ENCODE data around the gene GCK.

DNA sequence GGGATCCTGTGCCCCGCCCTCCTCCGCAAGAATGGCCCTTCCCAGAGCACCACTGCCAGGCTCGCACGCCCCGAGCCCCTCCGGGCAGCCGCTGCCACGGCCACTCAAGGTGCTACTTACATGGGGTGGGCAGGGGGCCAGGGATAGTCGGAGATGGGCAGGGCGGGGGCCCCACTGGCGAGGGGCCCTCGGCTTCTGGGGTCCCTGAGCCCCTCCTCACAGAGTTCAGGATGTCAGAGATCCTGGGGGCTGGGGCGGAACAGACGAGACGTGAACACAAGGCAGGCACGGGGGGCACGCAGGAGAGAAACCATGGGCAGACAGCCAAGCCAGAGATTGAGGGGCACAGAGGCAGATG lies 37.1 kb upstream of the GCK start:
- TF ChIP-seq, protein P1, sequence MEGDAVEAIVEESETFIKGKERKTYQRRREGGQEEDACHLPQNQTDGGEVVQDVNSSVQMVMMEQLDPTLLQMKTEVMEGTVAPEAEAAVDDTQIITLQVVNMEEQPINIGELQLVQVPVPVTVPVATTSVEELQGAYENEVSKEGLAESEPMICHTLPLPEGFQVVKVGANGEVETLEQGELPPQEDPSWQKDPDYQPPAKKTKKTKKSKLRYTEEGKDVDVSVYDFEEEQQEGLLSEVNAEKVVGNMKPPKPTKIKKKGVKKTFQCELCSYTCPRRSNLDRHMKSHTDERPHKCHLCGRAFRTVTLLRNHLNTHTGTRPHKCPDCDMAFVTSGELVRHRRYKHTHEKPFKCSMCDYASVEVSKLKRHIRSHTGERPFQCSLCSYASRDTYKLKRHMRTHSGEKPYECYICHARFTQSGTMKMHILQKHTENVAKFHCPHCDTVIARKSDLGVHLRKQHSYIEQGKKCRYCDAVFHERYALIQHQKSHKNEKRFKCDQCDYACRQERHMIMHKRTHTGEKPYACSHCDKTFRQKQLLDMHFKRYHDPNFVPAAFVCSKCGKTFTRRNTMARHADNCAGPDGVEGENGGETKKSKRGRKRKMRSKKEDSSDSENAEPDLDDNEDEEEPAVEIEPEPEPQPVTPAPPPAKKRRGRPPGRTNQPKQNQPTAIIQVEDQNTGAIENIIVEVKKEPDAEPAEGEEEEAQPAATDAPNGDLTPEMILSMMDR (IDR thresholded peaks at IDR 0.05; ENCODE audit: borderline replicate concordance, extremely low read depth, low read length, poor library complexity, severe bottlenecking), result no peak
- TF ChIP-seq EZH2 (IDR thresholded peaks at IDR 0.05; ENCODE audit: borderline replicate concordance, low read depth, low read length, severe bottlenecking), result no peak

Measured in DND-41 (cell line).